ENCODE data around the gene CLINT1. TPM values are rescaled to one million over a fixed set of nuclear protein-coding genes. Genes with fewer than 3 reads are reported as not detected.
"Not testable (repeated sequence)": the region's sequence is repeated elsewhere in the genome, so short reads cannot be mapped to it uniquely, and the experiment has no call there.

CLINT1 gene
- total RNA-seq, 1 donor = 78.6 TPM

- TF ChIP-seq, protein P1, sequence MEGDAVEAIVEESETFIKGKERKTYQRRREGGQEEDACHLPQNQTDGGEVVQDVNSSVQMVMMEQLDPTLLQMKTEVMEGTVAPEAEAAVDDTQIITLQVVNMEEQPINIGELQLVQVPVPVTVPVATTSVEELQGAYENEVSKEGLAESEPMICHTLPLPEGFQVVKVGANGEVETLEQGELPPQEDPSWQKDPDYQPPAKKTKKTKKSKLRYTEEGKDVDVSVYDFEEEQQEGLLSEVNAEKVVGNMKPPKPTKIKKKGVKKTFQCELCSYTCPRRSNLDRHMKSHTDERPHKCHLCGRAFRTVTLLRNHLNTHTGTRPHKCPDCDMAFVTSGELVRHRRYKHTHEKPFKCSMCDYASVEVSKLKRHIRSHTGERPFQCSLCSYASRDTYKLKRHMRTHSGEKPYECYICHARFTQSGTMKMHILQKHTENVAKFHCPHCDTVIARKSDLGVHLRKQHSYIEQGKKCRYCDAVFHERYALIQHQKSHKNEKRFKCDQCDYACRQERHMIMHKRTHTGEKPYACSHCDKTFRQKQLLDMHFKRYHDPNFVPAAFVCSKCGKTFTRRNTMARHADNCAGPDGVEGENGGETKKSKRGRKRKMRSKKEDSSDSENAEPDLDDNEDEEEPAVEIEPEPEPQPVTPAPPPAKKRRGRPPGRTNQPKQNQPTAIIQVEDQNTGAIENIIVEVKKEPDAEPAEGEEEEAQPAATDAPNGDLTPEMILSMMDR (IDR thresholded peaks at IDR 0.05; ENCODE audit: insufficient read depth, low read length) = no peak
- DNase-seq (ENCODE audit: low read depth) = no peak
- no peak overlapping the region for H3K4me3 ChIP-seq (ENCODE audit: low read depth, low read length)
Measured at GRCh38 chr5:157893611-157894010, 34.7 kb upstream of the CLINT1 start.

DNA sequence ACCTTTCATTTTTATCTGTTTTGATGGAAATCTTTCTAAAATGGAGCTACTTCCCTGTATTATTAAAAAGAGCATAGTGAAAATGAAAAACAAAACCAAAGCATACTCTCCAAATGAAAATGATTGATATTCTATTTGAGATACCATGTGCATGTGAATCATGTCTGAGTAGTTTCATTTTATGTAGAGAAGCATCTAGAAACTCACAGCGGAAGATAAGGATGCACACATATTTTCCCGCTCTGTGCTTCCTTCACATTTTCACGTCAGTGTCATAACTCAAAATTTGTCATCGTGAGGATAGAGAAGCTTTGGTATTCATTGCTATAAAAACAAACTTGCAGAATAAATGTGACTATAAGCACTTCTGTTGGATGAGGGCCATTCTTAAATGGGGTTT lies 34.0 kb upstream of the CLINT1 start:
- H3K4me3 ChIP-seq (ENCODE audit: low read depth, low read length) = no peak overlapping the region
- TF ChIP-seq, protein P1 (IDR thresholded peaks at IDR 0.05; ENCODE audit: insufficient read depth, low read length) = no peak
- no peak for DNase-seq (ENCODE audit: low read depth)

DNA sequence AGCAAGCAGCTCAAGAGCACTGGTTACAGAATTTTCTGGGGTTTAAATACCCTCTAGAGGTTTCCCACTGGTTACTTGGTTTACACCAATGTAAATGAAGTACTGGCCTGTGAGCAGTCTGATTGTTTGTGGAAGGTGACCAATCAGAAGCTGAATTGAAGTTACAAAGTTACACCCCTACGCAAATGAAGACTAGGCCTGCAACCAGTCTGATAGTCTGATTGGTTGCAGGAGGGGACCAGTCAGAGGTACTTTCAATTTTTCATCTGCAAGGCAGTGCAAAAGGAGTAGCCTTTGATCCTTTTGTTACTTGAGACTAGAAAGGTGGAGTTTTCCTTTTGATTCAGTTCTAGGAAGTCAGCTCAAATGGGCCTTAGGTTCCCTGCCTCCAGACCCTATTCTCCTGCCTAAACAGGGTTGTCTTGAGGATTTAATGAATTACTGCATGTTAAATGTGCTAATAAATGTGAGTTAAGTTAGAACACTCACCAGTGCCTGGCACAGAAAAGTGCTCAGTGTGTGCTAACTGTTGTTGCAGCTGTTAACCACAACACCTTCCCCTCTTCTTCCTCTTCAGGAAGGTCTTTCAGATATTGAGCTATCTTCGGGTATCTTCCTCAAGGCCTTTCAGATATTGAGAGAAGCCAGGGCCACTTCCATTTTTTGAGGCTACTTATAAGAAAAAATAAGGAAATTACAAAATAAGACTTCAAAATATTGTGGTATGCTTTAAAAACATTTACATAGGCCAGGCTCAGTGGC lies 32.1 kb upstream of the CLINT1 start:
- TF ChIP-seq, protein P1 (IDR thresholded peaks at IDR 0.05; ENCODE audit: insufficient read depth, low read length) = no peak
- DNase-seq (ENCODE audit: low read depth) = no peak
- H3K4me3 ChIP-seq (ENCODE audit: low read depth, low read length) = no peak overlapping the region

DNA sequence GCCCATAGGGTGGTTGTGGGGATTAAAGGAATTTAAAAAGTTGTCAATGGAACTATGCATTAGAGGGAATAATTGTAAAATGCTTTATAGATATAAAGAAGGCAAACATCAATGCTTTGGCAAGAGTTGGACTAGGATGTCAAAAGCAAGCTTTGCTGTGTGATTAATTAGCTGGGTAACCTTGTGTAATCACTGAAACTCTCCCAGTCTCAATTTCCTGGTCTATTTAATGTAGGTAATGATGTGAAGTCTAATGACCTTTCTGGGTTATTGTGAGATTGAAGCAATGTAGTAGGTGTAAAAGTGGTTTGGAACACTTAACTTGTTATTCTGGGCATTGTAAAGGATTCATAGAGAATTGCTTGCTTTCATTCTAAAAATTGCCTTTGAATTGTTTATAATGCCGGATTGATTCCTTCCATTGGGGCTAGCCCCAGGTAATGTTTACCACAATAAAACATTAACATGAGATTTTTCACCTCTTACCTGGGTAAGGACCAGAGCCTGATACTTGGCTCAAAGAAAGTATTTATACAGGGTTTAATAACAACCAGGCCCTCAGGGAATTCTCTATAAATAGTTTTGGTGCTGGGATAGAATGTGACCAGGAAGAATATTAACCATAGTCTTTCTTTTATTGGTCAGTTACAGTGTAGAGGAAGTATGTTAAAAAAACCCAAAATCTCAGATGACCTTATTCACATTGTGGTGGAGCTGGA lies 30.0 kb upstream of the CLINT1 start:
- no peak for DNase-seq (ENCODE audit: low read depth)
- TF ChIP-seq, protein P1 (IDR thresholded peaks at IDR 0.05; ENCODE audit: insufficient read depth, low read length) = no peak
- no peak overlapping the region for H3K4me3 ChIP-seq (ENCODE audit: low read depth, low read length)

- no peak overlapping the region for H3K4me3 ChIP-seq (ENCODE audit: low read depth, low read length)
- DNase-seq (ENCODE audit: low read depth) = no peak
- TF ChIP-seq, protein P1 (IDR thresholded peaks at IDR 0.05; ENCODE audit: insufficient read depth, low read length) = no peak
Measured at GRCh38 chr5:157886796-157887380, 27.9 kb upstream of the CLINT1 start.

DNA sequence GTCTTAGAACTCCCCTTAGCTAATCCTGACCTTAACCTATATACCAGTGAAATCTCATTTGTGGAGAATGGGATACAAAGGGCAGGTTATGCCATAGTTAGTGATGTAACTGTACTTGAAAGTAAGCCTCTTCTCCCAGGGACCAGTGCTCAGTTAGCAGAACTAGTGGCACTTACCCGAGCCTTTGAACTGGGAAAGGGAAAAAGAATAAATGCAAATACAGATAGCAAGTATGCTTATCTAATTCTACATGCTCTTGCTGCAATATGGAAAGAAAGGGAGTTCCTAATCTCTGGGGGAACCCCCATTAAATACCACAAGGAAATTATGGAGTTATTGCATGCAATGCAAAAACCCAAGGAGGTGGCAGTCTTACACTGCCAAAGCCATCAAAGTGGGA lies 26.1 kb upstream of the CLINT1 start:
- H3K4me3 ChIP-seq (ENCODE audit: low read depth, low read length); DNase-seq (ENCODE audit: low read depth): not testable (repeated sequence)

DNA sequence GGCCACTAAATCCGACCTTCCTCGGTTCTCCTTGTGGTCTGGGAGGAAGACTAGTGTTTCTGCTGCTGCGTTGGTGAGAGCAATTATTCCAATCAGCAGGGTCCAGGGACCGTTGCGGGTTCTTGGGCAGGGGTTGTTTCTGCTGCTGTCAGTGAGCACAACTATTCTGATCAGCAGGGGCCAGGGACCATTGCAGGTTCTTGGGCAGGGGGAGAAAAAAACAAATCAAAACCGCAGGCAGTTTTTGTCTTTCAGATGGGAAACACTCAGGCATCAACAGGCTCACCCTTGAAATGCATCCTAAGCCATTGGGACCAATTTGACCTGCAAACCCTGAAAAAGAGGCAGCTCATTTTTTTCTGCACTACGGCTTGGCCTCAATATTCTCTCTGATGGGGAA lies 22.6 kb upstream of the CLINT1 start:
- H3K4me3 ChIP-seq (ENCODE audit: low read depth, low read length) = not testable (repeated sequence)

More for the DNA sequence above, 22.6 kb upstream of the CLINT1 start:
- DNase-seq (ENCODE audit: low read depth) = not testable (repeated sequence)
